Activated naive CD4-positive, alpha-beta T cell (primary cell): ENCODE data around the gene TPM4.

Experiments
- DNase-seq, 4 experiments: peaks; one replicate each; lab custom pipeline; 2025; lab: John Stamatoyannopoulos, UW

Gene TPM4

DNA sequence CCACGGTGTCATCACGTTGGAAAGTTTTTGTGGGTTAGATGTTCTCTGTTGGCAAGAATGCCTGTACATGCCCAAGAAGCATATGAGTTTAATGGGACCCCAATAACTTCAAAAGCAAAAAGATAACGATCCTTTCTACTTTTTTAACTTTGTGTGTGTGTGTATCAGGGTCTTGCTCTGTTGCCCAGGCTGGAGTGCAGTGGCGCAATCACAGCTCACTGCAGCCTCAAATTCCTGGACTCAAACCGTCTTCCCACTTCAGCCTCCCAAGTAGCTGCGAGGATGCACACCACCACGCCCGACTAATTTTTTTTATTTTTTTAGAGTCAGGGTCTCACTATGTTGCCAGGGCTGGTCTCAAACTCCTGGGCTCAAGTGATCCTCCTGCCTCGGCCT lies 34.3 kb upstream of the TPM4 start:
- no peak for DNase-seq

DNA sequence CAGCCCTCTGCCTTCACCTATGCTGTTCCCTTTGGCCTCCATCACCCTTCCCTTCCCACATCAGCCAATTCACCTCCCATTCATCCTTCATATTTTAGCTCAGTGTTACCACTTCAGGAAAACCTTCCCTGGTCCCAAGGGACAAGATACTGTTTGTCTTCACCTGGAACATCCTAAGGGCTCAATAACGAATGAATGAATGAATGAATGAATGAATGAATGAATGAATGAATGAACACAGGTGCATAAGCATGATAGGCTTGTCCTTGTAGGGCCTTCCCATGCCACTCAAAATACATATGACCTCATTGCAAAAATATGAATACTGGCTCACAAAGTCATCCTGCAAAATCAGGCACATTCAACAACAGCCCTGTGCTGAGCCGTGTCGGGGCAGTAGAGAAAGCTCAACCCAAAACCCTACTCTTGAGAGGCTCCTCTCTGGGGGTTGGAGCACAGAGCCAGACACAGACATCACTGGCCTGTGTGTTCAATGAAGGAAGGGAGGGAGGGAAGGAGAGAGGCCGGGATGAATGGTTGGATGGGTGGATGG lies 33.7 kb upstream of the TPM4 start:
- DNase-seq: no peak

DNA sequence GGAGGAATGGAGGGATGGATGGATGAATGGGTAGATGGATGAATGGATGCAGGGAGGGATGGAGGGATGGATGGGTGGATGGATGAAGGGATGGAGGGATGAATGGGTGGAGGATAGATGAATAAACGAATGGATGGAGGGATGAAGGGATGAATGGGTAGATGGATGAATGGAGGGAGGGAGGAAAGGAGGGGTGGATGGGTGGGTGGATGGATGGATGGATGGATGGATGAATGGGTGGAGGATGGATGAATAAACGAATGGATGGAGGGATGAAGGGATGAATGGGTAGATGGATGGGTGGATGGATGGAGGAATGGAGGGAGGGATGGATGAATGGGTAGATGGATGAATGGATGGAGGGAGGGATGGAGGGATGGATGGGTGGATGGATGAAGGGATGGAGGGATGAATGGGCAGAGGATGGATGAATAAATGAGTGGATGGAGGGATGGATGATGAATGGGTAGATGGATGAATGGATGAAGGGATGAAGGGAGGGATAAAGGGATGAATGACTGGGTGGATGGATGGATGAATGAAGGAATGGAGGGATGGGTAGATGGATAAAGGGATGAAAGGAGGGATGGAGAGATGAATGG lies 33.0 kb upstream of the TPM4 start:
- DNase-seq: no peak

DNA sequence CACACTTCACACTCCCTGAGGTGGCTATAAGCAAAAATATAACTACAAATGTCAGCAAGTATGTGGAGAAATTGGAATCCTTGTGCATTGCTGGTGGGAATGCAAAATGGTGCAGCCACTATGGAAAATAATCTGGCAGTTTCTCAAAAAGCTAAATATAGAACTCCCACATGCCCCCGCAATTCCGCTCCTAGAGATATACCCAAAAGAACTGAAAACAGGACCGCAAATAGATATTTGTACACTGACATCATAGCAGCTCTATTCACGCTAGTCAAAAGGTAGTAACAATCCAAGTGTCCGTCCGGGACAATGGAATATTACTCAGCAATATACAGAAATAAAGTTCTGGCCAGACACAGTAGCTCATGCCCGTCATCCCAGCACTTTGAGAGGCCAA lies 31.5 kb upstream of the TPM4 start:
- no peak for DNase-seq

DNA sequence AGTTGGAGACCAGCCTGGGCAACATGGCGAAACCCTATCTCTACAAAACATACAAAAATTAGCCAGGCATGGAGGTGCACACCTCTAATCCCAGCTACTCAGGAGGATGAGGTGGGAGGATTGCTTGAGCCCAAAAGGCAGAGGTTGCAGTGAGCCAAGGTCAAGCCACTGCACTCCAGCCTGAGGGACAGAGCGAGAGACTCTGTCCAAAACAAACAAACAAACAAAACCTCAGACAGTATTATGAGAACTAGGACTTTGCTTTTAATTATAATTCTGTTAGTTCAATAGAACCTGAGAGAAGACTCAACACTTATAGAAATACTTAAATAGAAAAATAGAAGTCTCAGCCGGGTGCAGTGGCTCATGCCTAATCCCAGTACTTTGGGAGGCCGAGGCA lies 31.1 kb upstream of the TPM4 start:
- DNase-seq: no peak

DNA sequence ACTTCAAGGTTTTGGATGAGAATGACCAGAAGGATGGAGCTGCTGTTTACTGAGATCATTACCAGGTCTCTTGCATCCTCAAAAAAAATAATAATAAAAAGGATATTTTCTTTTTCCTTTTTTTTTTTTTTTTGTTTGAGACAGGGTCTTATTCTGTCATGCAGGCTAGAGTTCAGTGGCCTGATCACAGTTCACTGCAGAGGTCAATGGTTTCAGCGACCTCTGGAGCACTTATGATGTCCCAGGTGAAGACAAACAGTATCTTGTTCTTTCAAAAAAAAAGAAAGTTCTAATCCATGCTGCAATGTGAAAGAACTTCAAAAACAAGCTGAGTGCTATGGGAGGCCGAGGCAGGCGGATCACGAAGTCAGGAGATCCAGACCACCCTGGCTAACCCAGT lies 30.4 kb upstream of the TPM4 start:
- DNase-seq: no peak

DNA sequence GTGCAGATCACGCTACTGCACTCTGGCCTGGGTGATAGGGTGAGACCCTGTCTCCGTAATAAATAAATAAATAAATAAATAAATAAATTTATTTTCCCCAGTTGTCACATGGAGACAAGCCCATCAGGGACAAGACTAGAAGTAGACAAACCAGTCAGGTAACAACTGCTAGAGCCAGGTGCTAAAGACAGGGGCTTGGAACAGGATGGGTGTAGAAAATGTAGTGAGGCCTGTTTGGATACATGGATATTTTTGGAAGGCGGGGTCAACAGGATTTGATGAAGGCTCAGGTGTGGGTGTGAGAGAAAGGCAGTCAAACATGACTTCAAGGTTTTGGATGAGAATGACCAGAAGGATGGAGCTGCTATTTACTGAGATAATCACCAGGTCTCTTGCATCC lies 27.7 kb upstream of the TPM4 start:
- DNase-seq: no peak

DNA sequence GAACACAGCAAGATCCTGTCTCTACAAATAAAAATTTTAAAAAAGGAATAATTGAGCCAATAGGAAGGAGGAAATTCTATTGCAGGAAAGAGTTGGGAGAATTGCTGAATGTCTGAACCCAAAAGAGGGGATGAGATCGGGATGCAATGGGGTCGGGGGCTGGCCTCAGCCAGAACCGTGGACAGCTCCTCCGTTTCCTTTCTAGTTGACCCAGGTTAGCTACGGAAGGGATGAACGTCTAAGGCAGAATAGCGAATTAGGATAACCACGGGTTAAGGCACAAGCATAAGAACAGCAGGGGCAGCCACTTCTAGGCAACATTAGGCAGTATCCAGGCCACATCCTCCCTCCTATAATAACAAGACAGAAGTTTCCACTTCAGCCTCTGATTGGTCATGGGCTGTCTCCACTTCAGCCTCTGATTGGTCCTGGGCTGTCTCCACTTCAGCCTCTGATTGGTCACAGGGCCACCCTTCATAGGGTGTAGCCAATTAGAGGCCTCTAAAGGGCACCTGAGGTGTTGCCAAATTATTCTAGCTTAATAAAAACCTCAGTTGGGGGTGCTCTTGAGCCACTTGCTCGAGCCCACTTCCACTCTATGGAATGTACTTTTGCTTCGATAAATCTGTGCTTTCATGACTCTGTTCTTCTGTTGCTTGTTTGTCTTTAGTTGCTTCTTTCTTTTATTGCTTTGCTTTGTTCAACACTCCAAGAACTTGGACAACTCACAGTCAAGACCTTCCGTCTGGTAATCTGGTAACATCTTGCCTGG lies 24.9 kb upstream of the TPM4 start:
- no peak for DNase-seq

DNA sequence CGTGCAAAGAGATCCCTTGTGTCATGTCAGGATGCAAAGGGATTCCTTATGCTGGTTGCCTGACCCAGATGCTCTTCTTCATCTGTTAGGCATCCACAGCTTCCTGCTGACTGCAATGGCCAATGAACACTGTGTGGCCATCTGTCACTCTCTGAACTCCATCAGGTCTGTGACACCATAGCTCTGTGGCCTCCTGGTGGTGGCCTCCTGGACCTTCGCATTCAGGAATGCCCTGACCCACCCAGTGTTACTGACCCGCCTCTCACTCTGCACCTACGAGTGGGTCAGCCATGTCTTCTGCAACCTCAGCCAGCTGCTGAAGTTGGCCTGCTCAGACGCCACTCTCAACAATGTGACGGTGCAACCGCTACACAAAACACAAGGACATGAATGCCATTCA lies 23.9 kb upstream of the TPM4 start:
- DNase-seq: no peak

DNA sequence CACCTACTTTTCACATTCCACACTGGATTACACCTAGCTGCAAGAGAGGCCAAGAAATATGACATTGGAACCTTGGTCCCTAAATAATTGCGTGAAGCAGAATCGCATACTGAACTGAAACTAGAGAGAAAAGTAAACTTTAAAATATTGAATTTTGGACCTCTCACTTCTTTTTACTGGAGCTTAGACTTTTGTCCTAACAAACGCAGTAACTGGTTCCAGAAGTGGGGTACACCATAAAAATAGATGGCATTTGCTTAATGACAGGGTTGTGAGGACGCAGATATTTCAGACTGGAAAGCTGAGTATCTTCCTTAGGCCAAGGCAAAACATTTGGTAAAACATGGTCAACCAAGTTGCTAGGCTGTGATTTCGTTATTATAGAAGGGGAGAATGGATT lies 19.2 kb upstream of the TPM4 start:
- no peak for DNase-seq

DNA sequence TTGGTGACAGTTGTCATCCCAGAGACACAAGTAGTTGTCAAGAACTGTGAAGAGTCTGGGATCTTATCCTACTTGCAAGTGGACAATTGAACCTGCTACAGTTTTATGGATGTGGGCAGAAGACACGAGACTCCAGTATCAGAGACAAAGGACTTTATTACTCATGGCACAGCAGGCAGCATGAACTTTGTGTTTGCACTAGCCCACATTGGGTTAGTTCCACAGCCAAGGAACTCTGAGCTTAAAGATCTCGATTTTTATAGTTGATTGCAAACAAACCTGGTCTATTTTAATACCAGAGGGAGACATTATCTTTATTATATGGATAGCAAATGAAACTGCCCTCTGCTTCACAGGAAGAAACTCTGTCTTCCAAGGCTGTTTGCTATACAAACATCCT lies 16.0 kb upstream of the TPM4 start:
- DNase-seq: no peak

DNA sequence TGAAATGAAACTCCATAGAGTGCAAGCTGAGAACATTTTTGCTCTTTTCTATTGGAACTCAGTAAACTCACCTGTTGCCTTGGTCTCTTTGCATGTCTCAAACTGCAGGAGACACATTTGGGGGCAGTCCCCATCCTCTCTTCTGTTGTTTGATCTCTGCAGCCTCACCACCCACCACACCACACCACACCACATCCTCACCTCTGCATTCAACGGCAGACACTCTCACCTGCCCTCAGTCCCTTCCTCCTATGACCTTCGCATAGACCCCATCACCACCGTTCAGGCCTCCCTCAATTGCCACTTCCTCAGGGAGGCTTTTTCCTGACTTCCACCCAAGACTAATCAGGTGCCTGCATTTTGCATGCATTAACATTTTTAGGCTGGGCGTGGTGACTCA lies 14.4 kb upstream of the TPM4 start:
- no peak for DNase-seq

DNA sequence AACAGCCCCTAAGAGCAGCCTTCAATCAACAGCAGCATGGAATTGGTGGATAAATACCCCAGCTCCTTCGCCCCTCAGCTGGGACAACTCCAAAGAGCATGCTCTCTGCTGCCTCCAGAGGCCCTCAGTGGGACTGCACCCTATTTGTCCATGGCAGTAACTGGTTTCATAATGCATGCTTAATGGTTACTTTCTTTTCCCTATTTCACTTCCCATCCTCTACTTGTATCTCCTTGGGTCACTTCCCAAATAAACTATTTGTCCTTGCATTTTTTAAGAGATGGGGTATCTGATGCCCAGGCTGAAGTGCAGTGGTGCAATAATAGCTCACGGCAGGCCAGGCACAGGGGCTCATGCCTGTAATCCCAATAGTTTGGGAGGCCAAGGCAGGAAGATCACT lies 13.5 kb upstream of the TPM4 start:
- peak; percentile 24 to 64 (median 54) for DNase-seq

DNA sequence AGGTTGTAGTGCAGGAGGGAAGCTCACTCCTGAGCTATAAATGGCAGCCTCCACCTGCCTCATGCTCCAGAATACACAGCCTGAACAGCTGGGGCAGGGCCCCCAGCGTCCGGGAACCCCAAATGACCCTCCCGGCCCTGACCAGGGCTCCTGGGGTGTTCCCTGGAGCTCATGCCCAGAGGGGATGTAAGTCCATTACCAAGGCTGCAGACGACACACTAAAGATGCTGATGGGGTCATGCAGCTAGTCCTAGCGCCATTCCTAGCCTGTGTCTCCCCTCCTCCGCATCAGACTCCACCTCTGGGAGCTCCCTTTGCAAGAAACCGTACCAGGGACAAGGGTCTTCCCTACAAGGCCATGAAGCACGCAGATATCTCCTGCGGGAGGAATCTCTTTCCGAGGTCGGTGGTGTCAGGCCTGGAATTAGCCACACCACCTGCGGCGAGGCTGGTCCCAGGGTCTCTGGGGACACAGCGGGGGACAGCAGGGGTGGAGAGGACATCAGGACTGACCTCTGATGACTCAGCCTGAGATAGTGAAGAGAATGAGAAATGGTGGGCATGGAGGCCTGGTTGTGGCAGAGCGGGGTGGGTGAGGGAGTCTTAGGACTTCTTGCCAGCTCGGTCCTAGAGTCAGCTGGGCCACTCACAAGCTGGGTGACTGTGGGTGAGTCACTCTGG lies 11.9 kb upstream of the TPM4 start:
- no peak for DNase-seq

DNA sequence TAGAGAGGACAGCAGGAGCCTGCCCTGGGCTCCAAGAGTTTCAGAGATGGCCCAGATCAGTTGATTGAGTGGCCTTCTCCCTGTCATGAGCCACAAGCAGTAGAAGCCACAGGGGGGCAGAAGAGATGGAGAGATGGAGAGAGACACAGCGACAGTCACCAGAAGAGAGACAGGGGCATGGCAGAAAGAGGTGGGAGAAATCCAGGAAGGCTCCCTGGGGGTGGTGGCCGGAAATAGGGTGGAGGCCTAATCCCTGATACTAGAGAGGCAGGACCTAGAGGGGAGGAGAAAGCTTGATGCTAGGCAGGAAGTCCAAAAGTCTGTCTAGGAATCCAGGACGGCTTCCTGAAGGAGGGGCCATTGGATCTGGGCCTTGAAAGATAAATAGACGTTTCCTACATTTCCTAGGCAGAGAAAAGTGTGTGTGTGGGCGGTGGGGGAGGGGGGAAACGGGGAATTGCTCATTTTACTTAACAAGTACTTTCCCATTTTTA lies 9.6 kb upstream of the TPM4 start:
- DNase-seq: peak in 1 of 4 experiments; percentile 19

DNA sequence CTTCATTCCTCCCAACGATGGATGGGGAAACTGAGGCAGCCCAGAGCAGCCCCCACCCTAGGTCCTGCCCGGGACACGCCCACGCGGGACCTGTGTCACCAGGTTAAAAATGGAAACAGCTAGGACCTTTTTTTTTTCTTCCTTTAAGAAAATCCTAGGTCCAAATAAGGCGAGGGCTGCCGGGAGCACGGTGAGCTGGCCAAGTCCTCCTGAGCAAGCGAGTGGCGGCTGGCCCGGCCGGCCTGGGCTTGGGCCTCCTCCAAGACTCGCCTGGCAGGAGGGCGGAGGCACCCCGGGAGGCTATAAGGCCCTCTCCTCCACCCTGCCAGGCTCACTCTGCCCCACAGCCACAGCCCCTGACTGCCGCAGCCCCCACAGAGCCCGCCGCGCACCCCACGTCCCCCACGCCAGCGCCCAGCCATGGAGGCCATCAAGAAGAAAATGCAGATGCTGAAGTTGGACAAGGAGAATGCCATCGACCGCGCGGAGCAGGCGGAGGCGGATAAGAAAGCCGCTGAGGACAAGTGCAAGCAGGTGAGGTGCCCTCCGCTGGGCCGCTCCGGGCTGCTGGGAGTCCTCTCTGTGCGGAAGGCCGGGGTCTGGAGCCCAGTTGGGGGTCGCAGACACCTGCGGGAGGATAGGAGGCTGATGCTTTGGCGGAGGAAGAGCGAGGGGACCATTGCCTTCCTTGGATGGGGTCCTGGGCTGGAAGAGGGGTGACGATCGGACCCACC lies 8.9 kb upstream of the TPM4 start:
- DNase-seq: no peak

DNA sequence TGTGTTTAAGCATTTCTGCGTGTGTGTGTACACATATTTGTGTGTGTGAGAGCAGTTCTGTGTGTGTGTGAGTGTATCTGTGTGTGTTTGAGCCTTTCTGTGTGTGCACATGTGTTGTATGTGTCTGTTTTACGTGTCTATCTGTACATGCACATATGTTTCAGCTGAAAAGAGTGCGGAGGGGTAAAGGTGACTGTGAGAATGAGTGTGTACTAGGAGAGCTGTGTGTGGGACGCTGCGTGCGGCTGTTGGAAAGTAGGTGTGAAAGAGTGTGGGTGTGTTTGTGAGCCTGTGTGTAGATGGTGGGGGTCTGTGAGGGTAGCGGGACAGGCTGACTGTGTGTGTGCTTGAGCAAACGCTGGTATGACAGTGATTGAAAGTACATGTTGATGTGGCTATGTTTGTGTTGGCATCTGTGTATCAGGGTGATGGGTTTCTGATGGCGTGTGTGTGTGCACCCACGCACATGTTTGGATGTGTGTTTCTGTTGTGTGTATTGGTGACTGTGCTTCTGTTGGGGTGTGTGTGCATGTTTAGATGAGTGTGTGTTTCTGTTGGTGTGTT lies 7.5 kb upstream of the TPM4 start:
- DNase-seq: no peak

DNA sequence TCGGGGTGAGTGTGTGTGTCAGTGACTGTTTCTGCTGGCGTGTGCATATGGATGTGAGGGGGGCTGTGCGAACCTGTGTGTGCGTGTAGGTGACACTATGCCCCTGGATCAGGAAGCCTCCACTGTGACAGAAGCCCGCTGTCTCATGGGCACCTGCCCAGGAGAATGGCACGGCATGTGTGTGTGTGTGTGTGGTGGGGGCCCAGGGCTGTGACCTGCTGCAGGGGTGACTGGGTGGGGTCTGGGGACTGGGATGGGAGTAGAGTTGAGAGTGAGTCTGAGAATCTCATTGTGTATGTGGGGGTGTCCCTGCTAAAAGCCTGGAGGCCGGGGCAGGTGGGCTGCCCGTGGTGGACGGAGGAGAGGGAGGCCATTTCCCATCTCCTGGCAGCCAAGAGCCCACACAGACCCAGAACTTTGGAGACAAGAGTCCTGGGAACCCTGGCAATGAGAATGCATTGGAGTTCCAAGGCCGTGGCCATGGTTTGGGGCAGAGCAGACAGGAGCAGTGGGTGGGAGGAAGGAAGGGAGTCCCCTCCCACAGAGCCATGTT lies 6.4 kb upstream of the TPM4 start:
- no peak for DNase-seq

DNA sequence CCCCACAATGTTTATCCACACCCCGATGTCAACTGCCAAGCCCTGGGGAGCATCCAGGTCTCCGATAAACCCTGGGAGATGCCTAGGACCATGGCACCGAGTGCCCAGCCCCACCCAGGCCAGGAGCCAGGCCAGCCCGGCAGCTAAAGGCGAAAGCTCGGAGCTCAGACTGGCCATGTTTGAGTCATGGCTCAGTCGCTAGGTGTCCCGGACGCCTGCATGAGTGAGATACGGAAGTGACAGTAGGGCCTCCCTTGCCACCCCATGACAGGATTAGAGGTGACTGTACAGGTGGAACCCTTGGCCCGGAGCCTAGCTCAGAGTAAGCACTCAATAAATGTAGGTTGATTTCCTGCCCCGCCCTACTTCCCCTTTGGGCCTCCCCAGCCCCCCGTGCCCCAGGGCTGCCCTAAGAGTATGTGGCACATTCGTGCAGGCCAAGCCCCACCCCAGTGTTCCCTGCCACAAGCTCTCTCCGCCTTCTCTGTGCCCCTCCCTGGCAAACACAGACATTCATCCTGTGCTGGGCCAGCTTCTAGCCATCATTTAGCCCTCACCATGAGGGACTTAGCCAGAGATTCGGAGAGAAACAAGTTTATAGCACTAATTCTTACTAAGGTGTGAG lies 5.8 kb upstream of the TPM4 start:
- DNase-seq: peak in 3 of 4 experiments; percentile 32 to 77 (median 75)

DNA sequence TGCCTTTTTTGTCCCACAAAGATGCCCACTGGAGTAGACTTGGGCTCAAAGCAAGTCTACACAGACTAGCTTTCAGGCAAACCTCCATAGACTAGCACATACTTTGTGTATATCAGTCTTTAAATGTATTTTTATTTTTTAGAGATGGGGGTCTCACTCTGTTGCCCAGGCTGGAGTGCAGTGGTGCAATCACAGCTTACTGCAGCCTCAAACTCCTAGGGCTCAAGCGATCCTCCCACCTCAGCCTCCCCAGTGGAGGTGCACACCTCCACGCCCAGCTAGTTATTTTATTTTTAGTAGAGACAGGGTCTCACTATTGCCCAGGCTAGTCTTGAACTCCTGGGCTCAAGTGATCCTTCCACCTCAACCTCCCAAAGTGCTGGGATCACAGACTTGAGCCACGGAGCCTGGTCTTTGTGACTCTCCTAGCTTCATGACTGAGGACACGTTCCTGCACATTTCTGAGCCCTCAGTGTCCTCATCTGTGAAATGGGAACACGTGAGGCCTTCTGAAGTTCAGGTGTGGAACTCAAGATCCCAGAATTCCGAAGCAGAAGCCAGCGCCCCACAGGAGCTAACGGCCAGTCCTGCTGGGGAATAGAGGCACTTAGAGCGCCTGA lies 5.1 kb upstream of the TPM4 start:
- no peak for DNase-seq

DNA sequence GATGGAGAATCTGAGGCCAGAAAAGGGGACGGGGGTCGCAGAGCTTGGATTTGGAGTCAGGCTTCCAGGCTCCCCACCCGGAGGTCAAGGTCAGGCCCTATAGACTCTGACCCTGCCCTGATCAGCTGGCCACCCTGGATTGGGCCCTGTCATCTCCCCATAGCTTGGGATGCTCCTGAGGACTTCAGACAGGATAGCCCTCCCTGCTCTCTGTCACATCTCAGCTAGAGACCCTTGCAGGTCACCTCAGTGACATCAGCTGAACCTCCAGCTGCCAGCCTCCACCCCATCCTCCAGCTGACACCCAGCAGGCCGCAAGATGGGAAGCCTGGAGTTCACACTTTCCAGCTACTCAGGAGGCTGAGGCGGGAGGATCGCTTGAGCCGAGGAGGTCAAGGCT lies 2.8 kb upstream of the TPM4 start:
- DNase-seq: no peak
